HL-60 (cell line): ENCODE results near the gene PLPP3.

Experiments
- DNase-seq, 2 experiments: peaks; one replicate each; pipeline ENCODE4 v3.0.0-alpha.2; 2010 to 2020; ENCODE audit warnings: low read depth in 1 of 2, low spot score in 1 of 2
- H3K27ac ChIP-seq: fragments of 250-450 bp; sonication (Bioruptor Pico); replicated peaks from 2 replicates; pipeline ENCODE4 v1.5.1; 2020; ENCODE audit warnings: mild to moderate bottlenecking, moderate library complexity
- H3K27me3 ChIP-seq: fragments of 250-450 bp; sonication (Bioruptor Pico); 2 replicates; pipeline ENCODE4 v1.5.1; 2021; ENCODE audit warnings: mild to moderate bottlenecking, moderate library complexity; ENCODE audit not compliant: insufficient read depth, poor library complexity, severe bottlenecking
- H3K4me3 ChIP-seq: replicated peaks from 2 replicates; pipeline ENCODE4 v1.5.1; 2011; ENCODE audit warnings: mild to moderate bottlenecking, control low read depth, low read length; ENCODE audit not compliant: insufficient read depth
- GABPA ChIP-seq: IDR thresholded peaks from 2 replicates; pipeline ENCODE4 v1.6.1; 2012; ENCODE audit warnings: low read depth
- POLR2AphosphoS5 ChIP-seq: IDR thresholded peaks from 2 replicates; pipeline ENCODE4 v1.6.1; 2012; ENCODE audit warnings: low read depth
- SPI1 ChIP-seq: IDR thresholded peaks from 2 replicates; pipeline ENCODE4 v1.6.1; 2012; ENCODE audit warnings: low read depth, mild to moderate bottlenecking, borderline replicate concordance
- TF ChIP-seq, protein P1 (sequence below): IDR thresholded peaks from one replicate; pipeline ENCODE4 v1.5.1; 2011; ENCODE audit warnings: low read length, control low read depth, inconsistent platforms; ENCODE audit not compliant: insufficient read depth
- TF ChIP-seq, protein P2 (sequence below): IDR thresholded peaks from 2 replicates; pipeline ENCODE4 v1.6.1; 2012; ENCODE audit warnings: low read depth; ENCODE audit not compliant: insufficient replicate concordance

Gene PLPP3

GRCh38 chr1:56586502-56586901 is 7.1 kb upstream of the PLPP3 start:
- Histone ChIP-seq H3K4me3 (no peak overlapping the region), H3K27me3 (no peaks in the 10 kb centered on the region), H3K27ac (no peak overlapping the region)
- no peak for DNase-seq
- TF ChIP-seq POLR2AphosphoS5 = no peak
- no peak for TF ChIP-seq SPI1
- TF ChIP-seq, protein P1, sequence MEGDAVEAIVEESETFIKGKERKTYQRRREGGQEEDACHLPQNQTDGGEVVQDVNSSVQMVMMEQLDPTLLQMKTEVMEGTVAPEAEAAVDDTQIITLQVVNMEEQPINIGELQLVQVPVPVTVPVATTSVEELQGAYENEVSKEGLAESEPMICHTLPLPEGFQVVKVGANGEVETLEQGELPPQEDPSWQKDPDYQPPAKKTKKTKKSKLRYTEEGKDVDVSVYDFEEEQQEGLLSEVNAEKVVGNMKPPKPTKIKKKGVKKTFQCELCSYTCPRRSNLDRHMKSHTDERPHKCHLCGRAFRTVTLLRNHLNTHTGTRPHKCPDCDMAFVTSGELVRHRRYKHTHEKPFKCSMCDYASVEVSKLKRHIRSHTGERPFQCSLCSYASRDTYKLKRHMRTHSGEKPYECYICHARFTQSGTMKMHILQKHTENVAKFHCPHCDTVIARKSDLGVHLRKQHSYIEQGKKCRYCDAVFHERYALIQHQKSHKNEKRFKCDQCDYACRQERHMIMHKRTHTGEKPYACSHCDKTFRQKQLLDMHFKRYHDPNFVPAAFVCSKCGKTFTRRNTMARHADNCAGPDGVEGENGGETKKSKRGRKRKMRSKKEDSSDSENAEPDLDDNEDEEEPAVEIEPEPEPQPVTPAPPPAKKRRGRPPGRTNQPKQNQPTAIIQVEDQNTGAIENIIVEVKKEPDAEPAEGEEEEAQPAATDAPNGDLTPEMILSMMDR = no peak
- TF ChIP-seq, protein P2, sequence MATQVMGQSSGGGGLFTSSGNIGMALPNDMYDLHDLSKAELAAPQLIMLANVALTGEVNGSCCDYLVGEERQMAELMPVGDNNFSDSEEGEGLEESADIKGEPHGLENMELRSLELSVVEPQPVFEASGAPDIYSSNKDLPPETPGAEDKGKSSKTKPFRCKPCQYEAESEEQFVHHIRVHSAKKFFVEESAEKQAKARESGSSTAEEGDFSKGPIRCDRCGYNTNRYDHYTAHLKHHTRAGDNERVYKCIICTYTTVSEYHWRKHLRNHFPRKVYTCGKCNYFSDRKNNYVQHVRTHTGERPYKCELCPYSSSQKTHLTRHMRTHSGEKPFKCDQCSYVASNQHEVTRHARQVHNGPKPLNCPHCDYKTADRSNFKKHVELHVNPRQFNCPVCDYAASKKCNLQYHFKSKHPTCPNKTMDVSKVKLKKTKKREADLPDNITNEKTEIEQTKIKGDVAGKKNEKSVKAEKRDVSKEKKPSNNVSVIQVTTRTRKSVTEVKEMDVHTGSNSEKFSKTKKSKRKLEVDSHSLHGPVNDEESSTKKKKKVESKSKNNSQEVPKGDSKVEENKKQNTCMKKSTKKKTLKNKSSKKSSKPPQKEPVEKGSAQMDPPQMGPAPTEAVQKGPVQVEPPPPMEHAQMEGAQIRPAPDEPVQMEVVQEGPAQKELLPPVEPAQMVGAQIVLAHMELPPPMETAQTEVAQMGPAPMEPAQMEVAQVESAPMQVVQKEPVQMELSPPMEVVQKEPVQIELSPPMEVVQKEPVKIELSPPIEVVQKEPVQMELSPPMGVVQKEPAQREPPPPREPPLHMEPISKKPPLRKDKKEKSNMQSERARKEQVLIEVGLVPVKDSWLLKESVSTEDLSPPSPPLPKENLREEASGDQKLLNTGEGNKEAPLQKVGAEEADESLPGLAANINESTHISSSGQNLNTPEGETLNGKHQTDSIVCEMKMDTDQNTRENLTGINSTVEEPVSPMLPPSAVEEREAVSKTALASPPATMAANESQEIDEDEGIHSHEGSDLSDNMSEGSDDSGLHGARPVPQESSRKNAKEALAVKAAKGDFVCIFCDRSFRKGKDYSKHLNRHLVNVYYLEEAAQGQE = no peak
- no peak for TF ChIP-seq GABPA

DNA sequence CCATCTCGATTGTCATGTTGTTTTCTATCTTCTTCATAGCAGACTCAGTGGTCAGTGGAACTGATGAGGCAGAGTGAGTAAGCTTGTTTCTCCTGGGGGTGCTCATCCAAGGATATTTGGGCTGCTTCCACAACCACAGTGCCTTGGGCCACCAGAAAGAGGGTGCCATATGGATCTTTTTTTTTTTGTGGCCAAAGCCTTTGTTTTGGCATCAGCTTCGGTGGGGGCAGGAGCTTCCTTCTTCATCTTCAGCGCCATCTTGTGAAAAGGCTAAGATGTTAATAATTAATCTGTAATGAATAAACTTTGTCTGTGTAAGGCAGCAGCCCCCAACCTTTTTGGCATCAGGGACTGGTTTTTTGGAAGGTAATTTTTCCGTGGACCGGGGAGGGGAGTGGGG is 6.6 kb upstream of the PLPP3 start:
- H3K27me3 ChIP-seq = no peaks in the 10 kb centered on the region
- DNase-seq = no peak
- TF ChIP-seq POLR2AphosphoS5 = no peak
- TF ChIP-seq, protein P2 = no peak
- H3K4me3 ChIP-seq = no peak overlapping the region
- no peak overlapping the region for H3K27ac ChIP-seq

DNA sequence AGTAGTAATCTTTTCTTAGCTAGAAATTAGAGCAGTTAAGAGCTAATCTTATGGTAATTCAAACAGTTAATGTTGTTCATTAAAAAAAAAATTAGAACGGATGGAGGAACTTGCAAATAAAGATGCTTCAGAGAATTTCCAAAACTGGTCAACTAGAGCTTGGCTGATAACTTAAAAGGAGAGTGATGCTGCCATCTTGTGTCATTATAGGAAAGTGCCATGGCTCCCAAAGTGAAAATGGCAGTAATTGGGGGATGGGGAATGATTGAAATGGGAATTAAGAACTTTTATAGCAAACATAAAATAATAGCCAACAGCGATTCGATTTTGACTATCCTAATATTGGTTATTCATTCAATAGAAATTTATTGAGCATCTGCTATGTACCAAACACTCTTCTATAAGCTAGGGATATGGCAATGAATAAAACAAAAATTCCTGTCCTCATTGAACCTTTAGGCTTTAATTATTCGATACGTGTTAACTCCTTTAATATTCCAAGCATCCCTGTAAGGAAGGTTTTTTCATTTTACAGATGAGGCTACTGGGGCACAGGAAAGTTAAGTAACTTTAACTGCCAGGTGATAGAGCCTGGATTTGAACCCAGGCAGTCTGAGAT is 5.7 kb upstream of the PLPP3 start:
- peak in 1 of 2 experiments; percentile 8 for DNase-seq

GRCh38 chr1:56583957-56584468 is 4.7 kb upstream of the PLPP3 start:
- no peak for DNase-seq
- no peaks in the 10 kb centered on the region for H3K27me3 ChIP-seq
- H3K4me3 ChIP-seq = no peak overlapping the region
- H3K27ac ChIP-seq = no peak overlapping the region
- no peak for TF ChIP-seq POLR2AphosphoS5

More for the DNA sequence above, 5.7 kb upstream of the PLPP3 start:
- no peaks in the 10 kb centered on the region for H3K27me3 ChIP-seq
- TF ChIP-seq SPI1 = no peak
- TF ChIP-seq, protein P1 = peak; percentile 49
- H3K4me3 ChIP-seq = no peak overlapping the region
- no peak overlapping the region for H3K27ac ChIP-seq

GRCh38 chr1:56580771-56581170 is 1.4 kb upstream of the PLPP3 start:
- no peak for DNase-seq
- Histone ChIP-seq H3K4me3 (no peak overlapping the region), H3K27me3 (peaks cover 12% of the 10 kb centered on the region), H3K27ac (no peak overlapping the region)
- TF ChIP-seq SPI1 (no peak), POLR2AphosphoS5 (no peak), GABPA (no peak)
- TF ChIP-seq, protein P2 = no peak
- TF ChIP-seq, protein P1 = no peak
